Activated CD4-positive, CD25-positive, alpha-beta regulatory T cell treated with anti-CD3 and anti-CD28 coated beads, Interleukin-2, amount 50 U/mL, for 16 hours (primary cell): Measurements from ENCODE around the gene HSD17B4.
A peak's percentile ranks its signal among the peaks of the same experiment; 100 is the strongest.
"Not testable (repeated sequence)": the region's sequence is repeated elsewhere in the genome, so short reads cannot be mapped to it uniquely, and the experiment has no call there.

Experiments
- DNase-seq: peaks from one replicate; pipeline ENCODE4 v3.0.0-alpha.2; 2020; ENCODE audit warnings: low read depth, low spot score

Gene HSD17B4

GRCh38 chr5:119452373-119453039, at the start of gene HSD17B4:
HSD17B4 (plus strand) TSS chr5:119452497; CDS start chr5:119452576, 79 bp downstream.
- peak; percentile 59 for DNase-seq

GRCh38 chr5:119402555-119402954, 49.7 kb upstream of the HSD17B4 start:
- DNase-seq: no peak

DNA sequence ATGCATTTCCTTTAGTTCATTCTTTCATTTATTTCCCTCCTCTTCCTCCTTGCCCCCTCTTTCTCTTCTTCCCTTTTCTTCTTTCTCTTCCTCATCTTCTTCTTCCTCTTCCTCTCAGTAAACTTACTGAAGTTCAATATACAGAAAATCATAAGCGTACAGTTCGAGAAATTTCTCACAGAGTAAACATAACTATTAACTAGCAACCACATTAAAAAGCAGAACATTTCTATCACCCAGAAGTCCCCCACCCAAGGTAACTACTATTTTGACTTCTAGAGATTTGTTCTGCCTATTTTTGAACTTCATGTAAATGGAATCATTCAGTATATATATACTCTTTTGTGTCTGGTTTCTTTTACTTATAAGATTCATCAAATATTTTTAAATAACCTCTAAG, 48.3 kb upstream of the HSD17B4 start:
- no peak for DNase-seq

- DNase-seq: no peak
Measured at GRCh38 chr5:119405419-119405818, 46.9 kb upstream of the HSD17B4 start.

DNA sequence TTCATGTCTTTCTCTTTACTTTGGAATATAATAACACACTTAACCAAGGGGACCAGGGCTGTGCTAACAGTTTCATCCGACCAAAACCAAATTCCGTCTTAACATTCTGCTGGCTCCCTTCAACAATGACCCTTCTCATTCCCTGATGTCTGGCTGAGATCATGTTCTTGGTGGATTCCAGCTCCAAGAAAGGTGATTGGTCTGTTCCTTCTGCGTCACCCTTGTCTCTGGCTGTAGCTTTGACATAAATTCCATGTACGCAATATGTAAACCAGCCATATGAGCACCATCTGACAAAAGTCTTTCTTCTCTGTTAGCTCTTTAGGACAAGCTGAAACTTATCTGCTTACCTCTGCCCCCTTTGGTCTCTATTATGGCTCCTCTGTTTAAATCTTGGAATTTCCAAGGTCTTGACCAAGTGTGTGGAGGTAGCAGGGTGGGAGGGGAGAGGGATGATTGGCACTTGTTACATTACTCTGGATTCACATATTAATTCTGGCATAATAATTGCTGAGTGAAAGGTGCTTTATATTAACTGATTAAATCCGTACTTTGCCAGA, 45.7 kb upstream of the HSD17B4 start:
- no peak for DNase-seq

- DNase-seq: no peak
Measured at GRCh38 chr5:119409235-119409815, 43.0 kb upstream of the HSD17B4 start.

DNA sequence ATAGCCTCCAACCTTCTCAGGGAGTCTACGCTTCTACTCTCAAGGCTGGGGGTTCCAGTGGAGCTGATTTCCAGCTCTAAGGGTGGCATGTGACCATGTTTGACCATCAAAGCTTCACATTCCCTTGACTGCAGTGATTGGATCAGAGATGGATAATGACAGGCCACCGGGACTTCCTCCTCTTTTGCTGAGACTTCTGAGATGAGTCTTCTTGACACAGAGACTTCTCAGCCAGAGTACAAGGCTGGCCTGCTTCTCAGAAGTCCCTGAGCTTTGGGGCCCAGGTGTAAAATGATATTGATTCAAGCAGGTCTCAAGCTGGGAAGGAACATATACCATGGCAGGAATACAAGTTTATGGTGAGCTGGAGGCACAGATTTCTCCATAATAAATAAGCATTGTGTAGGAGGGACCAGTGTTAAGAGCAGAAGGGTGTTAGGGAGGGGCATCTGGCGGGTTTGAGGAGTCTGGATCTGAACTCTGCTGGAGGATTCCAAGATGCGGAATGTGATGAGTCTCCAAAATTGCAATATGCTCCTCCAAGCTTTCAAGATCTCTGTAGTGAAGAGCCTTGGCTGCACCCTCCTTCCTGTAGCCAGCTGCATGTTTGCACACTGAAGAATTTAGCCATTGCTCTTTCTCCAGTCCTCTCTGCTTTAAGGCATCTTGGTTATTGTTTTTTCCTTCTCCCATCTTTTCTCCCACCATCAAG, 41.7 kb upstream of the HSD17B4 start:
- DNase-seq: no peak

DNA sequence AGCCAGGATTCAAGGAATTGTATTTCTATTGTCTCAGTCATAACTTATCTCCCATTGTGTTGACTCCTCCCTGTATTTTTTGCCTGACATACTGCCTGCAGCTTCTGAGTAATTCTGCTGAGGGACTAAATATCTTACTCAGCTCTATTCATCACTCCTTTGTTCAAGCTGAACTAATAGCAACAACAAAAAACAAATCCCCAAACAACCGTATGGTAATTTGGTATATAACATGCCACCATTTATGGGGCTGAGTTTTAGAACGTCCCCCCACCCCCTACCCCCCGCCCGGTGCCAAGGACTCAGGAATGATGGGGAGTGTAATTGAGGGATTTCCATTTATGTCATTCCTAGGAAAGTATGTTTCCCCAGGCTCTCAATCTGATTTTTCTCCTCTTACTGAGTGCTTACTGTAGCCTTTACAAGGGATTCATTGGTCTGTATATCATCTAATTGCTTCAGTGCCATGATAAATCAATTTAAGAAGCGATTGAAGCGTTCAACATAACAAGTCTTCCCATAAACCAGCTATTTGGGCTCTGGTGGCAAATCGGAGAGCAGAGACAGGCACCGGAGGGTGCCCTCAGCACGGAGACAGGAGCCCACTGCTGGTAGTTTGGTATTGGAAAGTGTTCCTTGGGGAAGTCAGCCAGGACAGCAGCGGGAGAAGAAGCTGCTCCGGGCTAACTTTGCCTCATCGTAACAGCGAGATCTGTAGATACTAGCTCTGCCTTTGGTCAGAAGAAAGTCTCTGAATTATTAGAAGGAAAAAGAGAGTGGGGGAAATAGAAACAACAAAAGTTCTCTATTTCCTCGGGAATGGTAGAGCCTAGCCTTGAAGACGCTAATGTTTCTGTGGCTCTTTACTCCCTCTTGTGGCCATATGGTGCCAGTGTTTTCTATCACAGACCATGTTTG, 40.7 kb upstream of the HSD17B4 start:
- peak; percentile 46 for DNase-seq

GRCh38 chr5:119412279-119413227, 39.7 kb upstream of the HSD17B4 start:
- DNase-seq: no peak

GRCh38 chr5:119414124-119414734, 38.1 kb upstream of the HSD17B4 start:
- DNase-seq: not testable (repeated sequence)

DNA sequence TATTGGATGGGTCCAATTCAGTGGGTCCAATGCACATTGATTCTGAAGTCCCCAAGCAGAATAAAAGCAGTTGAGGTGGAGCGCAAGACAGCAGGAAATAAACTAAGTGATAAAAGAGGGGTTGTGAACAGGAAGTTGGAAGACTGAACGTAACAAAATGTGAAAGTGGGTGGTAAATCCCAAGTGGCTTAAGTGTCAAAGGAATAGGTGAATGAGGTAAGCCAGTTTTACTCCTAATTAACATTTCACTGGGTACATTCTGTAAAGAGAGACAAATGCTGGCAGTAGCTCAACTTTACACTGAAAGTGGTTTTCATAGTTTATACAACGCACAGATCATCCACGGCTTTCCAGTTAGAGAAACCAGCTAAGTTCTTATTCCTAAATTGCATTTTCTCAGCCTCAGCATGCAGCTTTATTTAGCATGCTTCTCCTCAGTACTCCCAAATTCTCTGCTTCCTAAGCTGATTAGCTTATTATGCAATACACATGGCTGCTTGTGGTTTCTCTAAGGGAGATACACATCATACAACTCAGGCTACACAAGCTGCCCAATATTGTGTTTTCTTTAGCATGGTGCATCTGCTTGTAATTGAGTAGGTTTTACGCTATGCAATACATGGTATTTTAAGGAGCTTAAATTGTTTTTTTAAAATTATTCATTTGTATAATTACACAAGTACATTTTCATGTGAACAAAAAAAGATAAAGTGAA, 34.2 kb upstream of the HSD17B4 start:
- DNase-seq: no peak

DNA sequence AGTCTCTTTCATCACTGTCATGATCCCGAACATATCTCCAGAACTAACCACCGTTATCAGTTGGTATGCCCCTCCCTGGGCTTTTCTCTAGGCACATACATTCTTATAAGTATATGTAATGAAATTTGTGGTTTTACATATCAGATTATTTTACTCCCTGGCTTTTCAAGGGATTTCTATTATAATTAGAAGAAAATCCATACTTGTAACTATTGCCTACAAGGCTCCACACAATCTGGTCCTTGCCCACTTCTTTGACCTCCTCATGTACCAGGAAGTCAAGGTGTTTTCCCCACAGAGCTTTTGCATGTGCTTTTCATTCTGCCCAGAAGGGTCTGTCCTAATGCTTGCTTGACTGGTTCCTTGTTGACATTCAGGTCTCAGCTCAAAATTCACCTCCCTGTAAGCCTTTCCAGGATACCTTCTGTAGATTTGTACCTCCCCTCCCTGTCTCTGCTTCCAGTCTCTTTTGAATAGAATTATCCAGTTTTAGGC, 33.6 kb upstream of the HSD17B4 start:
- DNase-seq: no peak

DNA sequence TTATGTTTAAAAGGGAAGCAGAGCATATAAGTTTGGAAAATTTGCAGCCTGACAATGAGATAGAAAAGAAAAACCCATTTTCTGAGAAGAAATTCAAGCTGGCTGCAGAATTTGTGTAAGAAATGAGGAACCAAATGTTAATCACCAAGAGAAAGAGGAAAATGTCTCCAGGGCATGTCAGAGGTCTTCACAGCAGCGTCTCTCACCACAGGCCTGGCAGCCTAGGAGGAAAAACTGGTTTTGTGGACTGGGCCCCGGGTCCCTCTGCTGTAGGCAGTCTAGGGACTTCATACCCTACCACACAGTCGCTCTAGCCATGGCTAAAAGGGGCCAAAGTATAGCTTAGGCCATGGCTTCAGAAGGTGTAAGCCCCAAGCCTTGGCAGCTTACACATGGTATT, 32.1 kb upstream of the HSD17B4 start:
- no peak for DNase-seq

GRCh38 chr5:119426057-119426456, 26.2 kb upstream of the HSD17B4 start:
- DNase-seq: no peak

DNA sequence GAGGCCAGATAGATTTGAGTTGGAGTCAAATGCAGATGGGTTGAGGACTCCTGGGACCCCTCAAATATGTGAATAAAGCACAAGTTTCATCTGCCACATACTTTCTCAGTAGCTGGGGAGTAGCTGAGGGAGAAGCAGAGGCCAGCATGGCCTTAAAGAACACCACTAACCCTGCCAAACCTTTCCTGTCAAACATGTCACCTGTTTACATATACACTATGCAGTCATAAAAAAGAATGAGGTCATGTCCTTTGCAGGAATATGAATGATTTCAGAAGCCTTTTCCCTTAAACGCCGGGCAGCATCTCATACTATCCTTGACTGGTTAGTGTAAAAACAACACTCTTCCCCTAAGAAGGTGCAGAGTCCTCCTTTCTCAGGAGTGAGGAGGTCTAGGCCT, 25.2 kb upstream of the HSD17B4 start:
- DNase-seq: no peak

GRCh38 chr5:119427596-119427995, 24.7 kb upstream of the HSD17B4 start:
- DNase-seq: not testable (repeated sequence)

DNA sequence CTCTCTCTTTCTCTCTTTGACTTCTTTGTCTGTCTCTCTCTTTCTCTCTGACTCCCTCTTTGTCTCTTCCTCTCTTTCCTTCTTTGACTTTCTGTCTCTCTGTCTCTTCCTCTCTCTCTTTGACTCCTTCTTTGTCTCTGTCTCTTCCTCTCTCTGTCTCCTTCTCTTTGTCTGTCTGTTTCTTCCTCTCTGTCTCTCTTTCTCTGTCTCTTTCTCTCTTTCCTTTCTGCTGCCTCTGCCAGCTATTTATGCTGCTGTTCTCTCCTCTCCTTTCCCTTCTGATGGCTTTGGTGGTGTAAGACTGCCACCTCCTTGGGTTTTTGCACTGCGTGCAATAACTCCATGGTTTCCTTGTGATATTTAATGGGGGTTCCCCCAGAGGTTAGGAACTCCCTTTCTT, 24.1 kb upstream of the HSD17B4 start:
- not testable (repeated sequence) for DNase-seq

DNA sequence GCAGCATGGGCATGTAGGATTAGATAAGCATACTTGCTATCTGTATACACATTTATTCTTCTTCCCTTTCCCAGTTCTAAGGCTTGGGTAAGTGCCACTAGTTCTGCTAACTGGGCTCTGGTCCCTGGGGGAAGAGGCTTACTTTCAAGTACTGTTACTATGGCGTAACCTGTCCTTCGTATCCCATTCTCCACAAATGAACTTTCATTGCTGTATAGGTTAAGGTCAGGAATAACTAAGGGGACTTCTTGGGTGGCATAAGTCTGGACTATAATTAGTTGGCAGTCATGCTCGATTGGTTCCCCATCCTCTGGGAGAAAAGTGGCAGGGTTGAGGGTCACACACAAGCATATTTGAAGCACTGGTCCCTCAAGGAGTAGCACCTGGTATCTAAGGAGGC, 23.7 kb upstream of the HSD17B4 start:
- not testable (repeated sequence) for DNase-seq

DNA sequence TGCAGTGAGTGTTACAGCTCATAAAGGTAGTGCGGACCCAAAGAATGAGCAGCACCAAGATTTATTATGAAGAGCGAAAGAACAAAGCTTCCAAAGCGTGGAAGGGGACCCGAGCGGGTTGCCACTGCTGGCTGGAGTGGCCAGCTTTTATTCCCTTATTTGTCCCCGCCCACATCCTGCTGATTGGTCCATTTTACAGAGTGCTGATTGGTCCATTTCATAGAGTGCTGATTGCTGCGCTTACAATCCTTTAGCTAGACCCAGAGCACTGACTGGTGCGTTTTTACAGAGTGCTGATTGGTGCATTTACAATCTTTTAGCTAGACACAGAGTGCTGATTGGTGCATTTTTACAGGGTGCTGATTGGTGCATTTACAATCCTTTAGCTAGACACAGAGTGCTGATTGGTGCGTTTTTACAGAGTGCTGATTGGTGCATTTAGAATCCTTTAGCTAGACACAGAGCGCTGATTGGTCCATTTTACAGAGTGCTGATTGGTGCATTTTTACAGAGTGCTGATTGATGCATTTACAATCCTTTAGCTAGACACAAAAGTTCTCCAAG, 19.5 kb upstream of the HSD17B4 start:
- not testable (repeated sequence) for DNase-seq
